Stimulated activated CD4-positive, alpha-beta T cell treated with anti-CD3 and anti-CD28 coated beads, TNF-alpha, amount 100 ng/mL, for 1 hour (primary cell): ENCODE measurements around the gene DCTN5.
"Not testable (repeated sequence)": the region's sequence is repeated elsewhere in the genome, so short reads cannot be mapped to it uniquely, and the experiment has no call there.

Experiments
- DNase-seq, 3 donors: peaks; one replicate each; pipeline ENCODE4 v3.0.0-alpha.2; 2020; ENCODE audit warnings: low read depth in 3 of 3, low spot score in 1 of 3

Gene DCTN5

GRCh38 chr16:23691483-23692189 is 50.4 kb downstream of the DCTN5 start:
- DNase-seq = no peak

- DNase-seq = no peak
Observed at GRCh38 chr16:23692190-23692837, 51.0 kb downstream of the DCTN5 start.

DNA sequence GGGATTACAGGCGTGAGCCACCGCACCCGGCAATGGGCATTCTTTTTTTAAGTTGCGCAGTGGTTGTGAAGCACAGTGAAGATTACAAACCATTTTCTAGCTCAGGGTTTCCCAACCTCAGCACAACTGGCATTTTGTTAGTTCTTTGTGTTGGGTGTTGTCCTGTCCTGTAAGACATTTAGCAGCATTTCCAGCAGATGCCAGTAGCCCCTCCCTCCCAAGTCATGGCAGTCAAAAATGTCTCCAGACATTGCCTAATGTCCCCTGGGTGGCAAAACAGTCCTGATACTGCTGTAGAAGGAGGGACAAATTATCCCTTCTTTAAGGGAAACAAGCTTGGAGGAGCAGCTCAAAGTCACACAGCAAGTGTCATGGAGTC is 53.0 kb downstream of the DCTN5 start:
- no peak for DNase-seq

DNA sequence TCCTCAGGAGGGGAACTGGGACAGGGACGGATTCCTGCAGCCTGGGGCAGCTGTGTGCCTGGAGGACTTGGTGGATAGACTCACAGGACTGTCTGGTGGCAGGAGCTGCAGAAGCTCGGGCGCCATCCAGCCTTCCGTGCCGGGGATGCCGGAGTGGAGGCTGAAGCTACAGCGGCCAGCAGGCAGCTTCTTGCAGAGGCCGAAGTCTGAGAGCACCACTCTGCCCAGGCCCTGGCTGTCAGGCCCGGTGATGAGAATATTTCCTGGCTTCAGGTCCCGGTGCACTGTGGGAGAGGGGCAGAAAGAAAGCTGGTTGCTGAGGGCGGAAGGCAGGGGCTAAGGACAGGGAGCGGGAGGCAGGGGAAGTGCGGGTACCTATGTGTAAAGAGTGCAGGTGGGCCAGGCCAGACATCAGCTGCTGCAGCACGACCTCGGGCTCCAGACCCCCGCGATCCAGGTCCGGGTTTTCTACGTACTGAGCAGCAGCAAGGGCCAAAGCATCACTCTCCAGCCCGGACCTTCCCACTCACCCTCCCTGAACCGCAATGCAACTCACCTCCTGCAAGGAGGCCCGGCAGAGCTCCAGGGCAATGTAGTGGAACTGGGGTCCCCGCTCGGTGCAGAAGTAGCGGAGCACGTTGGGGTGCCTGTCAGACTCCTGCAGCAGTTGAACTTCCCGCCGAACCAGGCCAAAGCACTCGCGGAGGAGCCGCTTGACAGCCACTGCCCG is 53.5 kb downstream of the DCTN5 start:
- no peak for DNase-seq

GRCh38 chr16:23695756-23696155 is 54.5 kb downstream of the DCTN5 start:
- DNase-seq = no peak

- no peak for DNase-seq
Observed at GRCh38 chr16:23699100-23699499, 57.8 kb downstream of the DCTN5 start.

GRCh38 chr16:23700093-23700492 is 58.8 kb downstream of the DCTN5 start:
- DNase-seq = no peak

DNA sequence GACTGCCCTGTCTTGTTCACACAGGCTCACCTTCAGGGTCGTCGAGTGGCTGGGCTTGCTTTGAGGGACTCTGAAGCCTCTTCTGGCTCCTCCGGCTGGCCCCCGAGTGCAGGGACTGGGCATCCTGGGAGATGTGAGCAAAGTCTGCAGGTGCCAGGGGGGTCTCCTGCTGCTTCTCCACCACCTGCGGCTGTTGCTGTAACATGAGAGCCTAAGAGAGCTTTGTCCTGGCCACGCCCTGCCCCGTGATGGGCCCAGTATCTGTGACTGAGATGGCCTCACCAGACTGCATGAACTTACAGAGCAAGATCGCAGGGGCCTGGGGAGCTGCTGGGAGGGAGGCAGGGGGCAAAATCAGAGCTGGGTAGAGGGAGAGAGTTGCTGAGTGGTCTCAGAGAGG is 59.2 kb downstream of the DCTN5 start:
- no peak for DNase-seq

DNA sequence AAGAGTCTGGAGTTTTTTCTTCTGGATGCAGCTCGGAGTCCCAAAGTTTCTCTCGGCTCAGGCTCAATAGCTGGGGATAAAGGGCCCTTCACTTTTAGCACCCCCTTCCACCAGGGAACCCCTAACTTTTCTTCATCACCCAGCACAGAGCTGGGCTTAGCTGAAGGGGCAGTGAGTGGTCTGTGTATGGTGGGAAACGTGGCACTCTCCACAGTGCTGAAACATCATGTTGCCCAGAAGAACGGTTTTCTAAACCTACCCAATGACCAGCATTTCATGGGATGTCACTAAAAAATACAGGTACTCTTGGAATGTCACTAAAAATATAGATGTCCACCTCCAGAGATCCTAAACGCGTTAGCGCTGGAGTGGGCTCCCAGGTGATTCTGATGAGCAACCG is 59.8 kb downstream of the DCTN5 start:
- no peak for DNase-seq

DNA sequence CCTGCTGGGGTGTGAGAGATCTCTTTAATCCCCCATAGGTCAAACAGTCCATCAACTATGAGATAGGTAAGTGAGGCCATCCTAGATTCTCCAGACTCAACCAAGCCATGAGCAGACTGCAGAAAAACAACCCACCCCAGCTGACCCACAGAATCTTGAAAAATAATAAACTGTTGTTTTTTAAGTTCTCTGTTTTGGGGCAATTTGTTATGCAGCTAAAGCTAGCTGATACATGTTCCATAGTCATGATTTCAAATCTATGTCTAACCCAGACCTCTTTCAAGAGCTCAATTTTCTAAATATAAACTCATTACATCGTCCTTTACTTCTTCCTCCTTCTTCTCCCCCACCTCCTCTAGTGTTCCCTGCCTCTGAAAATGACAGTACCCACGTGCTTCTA is 61.7 kb downstream of the DCTN5 start:
- no peak for DNase-seq

DNA sequence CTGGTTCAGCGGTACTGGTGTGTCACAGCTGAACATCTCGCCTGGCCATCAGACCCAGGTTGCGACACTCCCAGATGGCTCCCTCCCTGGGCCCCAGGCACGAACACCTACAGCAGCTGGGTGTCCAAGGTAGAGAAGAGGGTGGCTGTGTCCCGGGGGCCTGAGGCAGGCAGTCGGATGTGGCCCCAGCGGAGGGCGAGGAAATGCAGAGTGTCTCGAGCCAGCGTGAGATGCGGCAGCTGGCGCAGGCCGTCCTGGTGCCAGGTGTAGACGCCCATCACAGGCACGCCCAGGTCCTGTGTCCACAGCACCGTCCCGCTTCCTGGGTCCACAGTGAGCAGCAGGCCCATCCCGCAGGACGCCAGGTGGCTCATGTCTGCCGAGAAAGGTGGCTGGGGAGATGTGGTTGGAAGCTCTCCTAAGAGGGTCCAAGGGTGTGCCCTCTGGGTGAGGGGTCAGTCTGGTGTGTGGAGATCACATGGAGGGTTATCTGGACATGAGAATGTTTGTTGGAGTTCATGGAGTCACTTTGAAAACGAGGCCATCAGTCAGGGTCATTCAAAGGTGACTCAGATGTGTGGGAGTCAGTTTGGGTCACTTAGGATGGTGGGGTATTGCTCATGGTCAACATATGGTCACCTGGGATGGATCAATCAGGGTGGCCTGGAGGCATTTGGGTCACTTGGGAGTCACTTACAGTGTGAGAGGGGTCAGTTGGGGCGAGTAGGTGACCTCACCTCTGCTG is 63.7 kb downstream of the DCTN5 start:
- DNase-seq = no peak

- DNase-seq = no peak
Observed at GRCh38 chr16:23705517-23705902, 64.2 kb downstream of the DCTN5 start.

DNA sequence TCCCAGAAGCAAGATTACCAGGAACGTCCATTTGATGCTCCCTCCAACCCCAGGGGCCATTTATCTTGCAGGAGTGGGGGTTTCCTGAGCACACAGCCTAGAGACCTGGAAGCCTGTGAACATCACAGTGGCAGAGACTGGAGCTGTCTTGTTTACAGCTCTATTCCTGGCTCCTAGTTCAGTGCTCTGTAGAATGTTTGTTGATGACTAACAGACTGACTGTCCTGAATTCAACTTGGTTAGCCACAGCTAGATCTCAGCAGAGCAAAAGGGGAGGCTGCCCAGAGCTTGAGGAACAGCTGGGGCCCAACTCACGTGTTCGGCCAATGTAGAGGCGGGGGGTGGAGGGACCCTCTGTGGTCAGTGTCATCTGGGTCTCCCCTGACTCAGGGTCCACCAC is 65.2 kb downstream of the DCTN5 start:
- DNase-seq = no peak

- no peak for DNase-seq
Observed at GRCh38 chr16:23709536-23709935, 68.3 kb downstream of the DCTN5 start.

DNA sequence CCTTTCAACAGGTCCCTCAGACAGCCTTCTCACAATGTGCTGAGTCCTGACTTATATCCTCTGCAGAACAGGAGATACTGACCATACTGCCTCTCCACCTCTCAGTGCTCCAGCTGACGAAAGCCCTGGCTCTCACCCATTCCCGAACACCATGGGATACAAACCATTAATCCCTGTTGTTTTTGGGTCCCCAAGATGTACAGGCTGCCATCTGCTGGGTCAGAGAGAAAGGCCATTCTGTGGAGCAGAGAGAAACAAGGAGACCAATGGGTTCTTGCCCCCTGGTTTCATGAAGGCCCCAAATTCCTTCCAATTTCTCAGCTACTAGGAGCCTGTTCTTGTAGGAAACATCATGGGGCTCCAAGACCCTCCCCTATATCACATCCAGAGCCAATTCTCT is 68.7 kb downstream of the DCTN5 start:
- no peak for DNase-seq

DNA sequence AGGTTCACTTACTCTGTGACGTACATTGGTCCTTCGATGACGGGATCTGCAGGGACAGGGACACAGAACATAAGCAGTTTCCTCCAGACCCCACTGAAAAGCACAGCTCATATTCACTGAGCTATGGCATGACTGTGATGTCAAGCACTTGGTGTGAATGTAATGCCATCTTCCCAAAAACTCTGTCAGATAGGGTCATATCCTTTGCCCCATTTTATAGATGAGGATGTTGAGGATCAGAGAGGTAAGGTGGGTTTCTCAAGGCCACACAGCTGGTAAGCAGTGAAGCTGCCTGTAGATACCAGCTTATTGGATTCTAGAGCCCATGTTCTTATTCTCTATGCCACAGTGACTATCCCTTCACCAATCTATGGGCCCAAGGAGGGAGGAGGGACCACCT is 69.2 kb downstream of the DCTN5 start:
- no peak for DNase-seq

DNA sequence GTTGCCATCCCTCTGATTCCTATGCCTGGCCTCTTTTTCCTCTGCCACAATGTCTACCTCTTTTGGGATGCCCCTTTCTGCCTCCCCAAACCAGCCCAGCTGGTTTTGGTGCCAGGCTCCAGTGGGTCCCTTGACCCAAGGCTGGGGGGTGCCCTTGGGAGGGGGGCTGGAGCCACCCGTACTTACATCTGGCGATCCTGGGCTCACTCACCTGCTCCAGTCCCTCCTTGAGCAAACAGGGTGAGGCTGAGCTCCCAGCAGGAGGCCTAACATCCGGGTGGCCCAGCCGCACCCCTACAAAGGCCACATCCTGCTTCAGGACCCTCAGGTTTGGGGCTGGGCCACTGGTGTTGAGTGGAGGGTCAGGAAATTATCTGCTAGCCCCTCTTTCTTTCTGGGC is 70.5 kb downstream of the DCTN5 start:
- no peak for DNase-seq

- no peak for DNase-seq
Observed at GRCh38 chr16:23712976-23713375, 71.7 kb downstream of the DCTN5 start, which contains the start of gene ERN2. ERN2 (minus strand) TSS chr16:23713222; CDS start chr16:23713187, 35 bp downstream.

- DNase-seq = no peak
Observed at GRCh38 chr16:23716484-23716883, 75.2 kb downstream of the DCTN5 start.

GRCh38 chr16:23722613-23723240 is 81.5 kb downstream of the DCTN5 start:
- not testable (repeated sequence) for DNase-seq

GRCh38 chr16:23724096-23724784 is 83.0 kb downstream of the DCTN5 start:
- DNase-seq = no peak
